ENCODE data around the gene CD3G.
"Not testable (repeated sequence)": the region's sequence is repeated elsewhere in the genome, so short reads cannot be mapped to it uniquely, and the experiment has no call there.

Gene CD3G

DNA sequence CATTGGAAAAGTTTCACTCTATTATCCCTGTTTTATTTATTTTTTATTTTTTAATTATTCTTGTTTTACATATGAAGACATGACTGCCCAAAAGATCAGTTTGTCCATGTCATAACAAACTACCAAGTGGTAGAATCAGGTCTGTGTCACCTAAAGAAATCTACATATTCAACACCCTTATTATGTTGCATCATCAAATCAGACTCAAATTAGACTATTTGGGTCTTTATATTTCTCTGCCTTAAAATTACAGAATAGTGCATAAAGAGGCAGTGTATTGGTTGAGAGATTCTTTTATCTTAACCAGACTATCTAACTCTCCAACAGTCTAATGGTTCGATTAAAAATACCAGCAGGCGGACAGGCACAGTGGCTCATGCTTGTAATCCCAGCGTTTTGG, 38.8 kb downstream of the CD3G start:
- no peak for DNase-seq

DNA sequence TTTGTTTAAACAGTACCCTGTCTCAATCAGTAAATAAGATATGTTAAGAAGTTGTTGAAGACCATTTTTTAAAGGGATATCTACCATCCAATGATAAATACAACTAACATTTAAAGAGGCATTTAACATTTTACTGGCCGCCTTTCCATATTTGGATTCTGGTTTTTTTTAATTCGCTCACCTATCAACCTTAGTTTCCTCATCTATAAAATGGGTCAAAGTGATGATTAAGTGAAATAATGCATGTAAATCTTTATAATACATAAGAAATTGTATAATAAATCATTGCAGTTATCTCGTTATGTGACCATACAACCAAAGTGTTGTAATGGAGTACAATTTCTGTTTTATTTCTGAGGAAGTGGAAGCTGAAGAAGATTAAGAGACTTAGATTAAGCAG, 39.5 kb downstream of the CD3G start:
- DNase-seq = no peak

DNA sequence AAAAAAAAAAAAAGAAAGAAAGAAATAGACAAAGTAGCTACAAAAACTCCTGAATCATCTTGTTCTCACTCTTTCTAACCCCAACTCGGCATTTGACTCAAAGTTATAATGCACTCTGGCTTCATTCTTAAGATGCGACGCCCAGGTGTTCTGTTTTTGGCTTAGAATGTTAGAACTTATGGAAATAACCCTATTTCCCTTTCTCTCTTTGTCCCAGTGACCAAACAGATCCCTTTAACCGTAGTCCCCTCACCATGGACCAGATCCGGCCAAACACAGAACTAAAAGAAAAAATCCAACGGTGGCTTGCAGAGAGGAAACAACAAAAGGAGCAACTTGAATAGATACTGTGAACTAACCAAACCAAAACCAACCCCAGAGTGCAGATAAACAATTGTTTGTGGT, 52.0 kb downstream of the CD3G start:
- DNase-seq = no peak

DNA sequence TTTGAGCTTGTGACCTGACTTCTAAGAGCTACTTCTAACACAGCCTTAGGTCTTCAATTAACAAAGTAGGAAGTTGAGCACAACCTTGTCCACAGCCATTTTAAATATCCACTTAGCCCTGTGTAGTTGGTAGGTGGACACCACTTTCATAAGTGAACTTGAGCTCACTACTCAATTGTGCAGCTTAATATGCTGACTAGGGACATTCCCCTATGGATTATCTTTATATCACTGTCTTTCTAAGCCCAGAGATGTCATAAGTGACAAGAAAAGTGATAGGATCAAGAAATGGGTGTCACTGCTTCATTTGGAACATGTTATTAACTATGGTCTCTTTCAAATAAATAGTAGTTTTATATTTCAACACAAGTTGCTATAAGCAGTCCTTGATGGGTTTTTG, 53.3 kb downstream of the CD3G start:
- no peak for DNase-seq

DNA sequence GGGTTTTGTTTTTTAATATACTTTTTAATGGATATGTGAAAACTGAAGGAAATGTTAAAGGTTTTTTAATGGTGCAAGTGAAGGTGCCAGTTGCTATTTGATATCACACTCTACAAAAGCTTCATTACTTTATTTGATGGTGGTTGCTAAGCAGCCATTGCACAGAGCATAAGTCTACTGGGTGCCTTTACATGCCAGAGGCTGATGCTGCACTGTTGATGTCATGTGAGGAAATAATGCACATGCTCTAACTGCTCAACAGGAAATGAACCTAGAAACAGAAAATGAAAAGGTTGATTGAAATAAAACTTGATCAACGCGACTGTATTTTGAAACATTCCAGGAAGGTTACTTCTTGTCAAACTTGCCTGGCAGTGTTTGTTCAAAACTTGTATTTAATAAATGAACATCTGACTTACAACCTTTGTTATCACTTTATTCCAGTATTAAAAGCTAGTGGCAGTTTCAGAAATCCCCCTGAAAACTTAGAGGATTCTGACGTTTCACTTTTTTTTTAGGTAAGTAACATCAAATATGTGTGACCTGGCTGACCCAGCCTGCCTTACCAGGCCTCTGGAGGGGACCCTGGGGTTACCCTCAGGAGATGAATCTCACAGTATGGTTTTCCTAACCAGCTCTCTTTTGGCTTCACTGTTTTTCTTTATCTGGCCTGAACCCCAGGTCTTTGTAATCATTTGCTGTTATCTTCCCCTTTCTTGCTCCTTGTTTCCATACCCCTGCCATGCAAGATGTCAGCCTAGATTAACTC, 54.8 kb downstream of the CD3G start:
- no peak for DNase-seq

DNA sequence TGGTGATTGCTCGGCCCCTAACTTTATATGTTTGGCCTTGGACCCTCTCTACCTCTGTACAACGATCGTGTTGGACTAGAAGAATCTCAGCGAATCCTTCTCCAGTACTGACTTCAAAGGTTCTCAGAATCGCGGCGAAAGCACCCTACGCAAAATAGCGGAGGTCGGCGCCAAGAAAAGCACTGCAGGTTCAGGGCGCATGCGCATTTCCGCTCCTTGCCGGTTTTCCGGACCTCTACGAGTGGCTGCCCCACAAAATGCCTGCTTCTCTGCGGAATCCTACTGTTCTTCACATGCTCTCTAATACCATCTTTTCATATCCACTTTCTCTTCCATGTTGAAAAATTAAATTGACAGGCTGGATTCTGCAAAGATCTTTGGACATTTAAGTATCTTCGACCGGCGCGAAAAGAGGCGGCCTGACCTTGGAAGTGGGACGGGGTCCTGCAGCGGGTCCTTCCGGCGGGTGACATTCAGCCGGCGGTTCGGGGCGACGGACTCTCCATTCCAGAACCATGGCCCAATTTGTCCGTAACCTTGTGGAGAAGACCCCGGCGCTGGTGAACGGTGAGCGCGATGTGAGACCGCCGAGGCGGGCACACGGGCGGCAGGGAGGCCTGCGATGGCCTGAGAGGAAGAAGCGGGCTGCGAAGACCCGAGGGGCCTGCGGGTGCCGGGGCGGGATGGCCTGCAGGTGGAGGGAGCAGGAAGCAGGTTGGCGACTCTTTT, 57.2 kb downstream of the CD3G start, which contains the start of gene ATP5MG:
TSS of gene ATP5MG (plus strand) at position 456 of the 729 bp plus-strand sequence. CDS start at position 516, 60 bp downstream.
- peak; percentile 83 to 96 for DNase-seq

DNA sequence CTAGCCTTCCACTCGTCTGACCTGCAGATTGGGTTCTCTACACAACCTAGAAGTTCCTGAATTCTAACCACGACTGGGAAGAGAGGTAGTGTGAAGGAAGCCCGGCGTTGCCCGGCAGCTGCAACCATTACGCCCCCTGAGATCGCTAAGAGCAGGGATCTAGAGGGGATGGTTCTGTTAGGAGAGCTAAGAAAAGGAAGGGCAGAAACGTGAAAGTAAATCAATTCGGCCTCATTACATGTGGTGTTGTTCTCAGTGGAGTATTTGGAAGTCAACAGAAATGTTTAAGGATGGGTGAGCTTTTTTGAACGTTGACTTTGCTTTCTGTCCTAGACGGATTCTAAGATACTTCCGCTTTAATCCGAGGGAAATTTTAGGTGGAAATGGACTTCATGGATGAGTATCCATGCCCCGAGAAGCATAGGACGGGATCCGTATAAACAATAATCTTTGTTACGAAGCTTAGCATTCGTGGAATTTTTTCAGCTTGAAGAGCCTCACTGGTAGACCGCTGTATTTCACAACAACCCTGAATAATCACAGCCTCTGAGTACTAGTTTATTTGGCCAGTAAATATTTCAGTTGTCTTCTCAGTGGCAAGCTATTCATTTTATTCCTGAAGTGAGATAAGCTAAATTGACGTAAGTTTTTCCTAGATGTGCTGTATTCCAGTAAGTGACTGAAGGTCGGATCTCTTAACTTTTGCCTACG, 57.9 kb downstream of the CD3G start:
- DNase-seq = peak; percentile 35 to 40

DNA sequence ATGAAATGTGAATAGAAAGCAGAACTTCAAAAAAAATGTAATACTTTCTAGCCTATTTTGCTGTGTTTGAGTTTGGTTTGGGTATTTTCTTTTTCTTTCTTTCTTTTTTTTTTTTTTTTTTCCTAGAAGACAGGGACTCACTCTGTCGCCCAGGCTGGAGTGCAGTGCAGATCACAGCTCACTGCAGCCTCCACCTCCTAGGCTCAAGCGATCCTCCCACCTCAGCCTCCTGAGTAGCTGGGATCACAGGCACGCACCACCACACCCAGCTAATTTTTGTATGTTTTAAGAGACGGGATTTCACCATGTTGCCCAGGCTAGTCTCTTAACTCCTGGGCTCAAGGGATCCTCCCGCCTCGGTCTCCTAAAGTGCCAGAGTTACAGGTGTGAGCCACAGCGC, 58.5 kb downstream of the CD3G start:
- not testable (repeated sequence) for DNase-seq

Measured in inflammatory macrophage treated with lipopolysaccharide for 1 hour (primary cell).